SK-N-SH treated with all-trans-retinoic acid at 6 μM for 48 hours (cell line): ENCODE results near the gene PRSS2.

Source experiments
- ATAC-seq: fragments of 200-7000 bp; cut with Tn5 transposase; 3 replicates; pipeline ENCODE4 v1.9.1; 2020; ENCODE audit warnings: mild to moderate bottlenecking, moderate library complexity
- BACH2 ChIP-seq: fragments of 250-450 bp; sonication (Bioruptor Pico); IDR thresholded peaks from 2 replicates; pipeline ENCODE4 v1.9.0; 2021; ENCODE audit warnings: mild to moderate bottlenecking, borderline replicate concordance
- CREB5 ChIP-seq: fragments of 250-450 bp; sonication (Bioruptor Pico); IDR thresholded peaks from 2 replicates; pipeline ENCODE4 v1.5.1; 2020; ENCODE audit warnings: low read depth, mild to moderate bottlenecking, moderate library complexity
- CSDC2 ChIP-seq: fragments of 250-450 bp; sonication (Bioruptor Pico); IDR thresholded peaks from 2 replicates; pipeline ENCODE4 v1.5.0; 2020; ENCODE audit warnings: mild to moderate bottlenecking, moderate library complexity
- ESRRG ChIP-seq: fragments of 250-450 bp; sonication (Bioruptor Pico); IDR thresholded peaks from 2 replicates; pipeline ENCODE4 v1.6.1; 2021; ENCODE audit warnings: mild to moderate bottlenecking
- GLIS3 ChIP-seq: fragments of 250-450 bp; sonication (Bioruptor Pico); IDR thresholded peaks from 2 replicates; pipeline ENCODE4 v1.5.0; 2020; ENCODE audit warnings: mild to moderate bottlenecking, moderate library complexity
- ISL1 ChIP-seq: fragments of 250-450 bp; sonication (Bioruptor Pico); IDR thresholded peaks from 2 replicates; pipeline ENCODE4 v2.1.2; 2022; ENCODE audit warnings: mild to moderate bottlenecking, moderate library complexity
- PATZ1 ChIP-seq: fragments of 250-450 bp; sonication (Bioruptor Pico); IDR thresholded peaks from 2 replicates; pipeline ENCODE4 v1.8.0; 2020; ENCODE audit warnings: mild to moderate bottlenecking, moderate library complexity, borderline replicate concordance
- POU6F1 ChIP-seq: fragments of 250-450 bp; sonication (Bioruptor Pico); IDR thresholded peaks from 2 replicates; pipeline ENCODE4 v1.8.0; 2021; ENCODE audit warnings: low read depth, mild to moderate bottlenecking, moderate library complexity, borderline replicate concordance
- PPARA ChIP-seq: fragments of 250-450 bp; sonication (Bioruptor Pico); IDR thresholded peaks from 2 replicates; pipeline ENCODE4 v1.5.0; 2020; ENCODE audit warnings: mild to moderate bottlenecking, borderline replicate concordance
- RARB ChIP-seq: fragments of 250-450 bp; sonication (Bioruptor Pico); IDR thresholded peaks from 2 replicates; pipeline ENCODE4 v1.8.0; 2021; ENCODE audit warnings: mild to moderate bottlenecking, moderate library complexity
- SNAI2 ChIP-seq: fragments of 250-450 bp; sonication (Bioruptor Pico); IDR thresholded peaks from 2 replicates; pipeline ENCODE4 v1.5.0; 2020; ENCODE audit warnings: mild to moderate bottlenecking, moderate library complexity
- TCF4 ChIP-seq: fragments of 250-450 bp; sonication (Bioruptor Pico); IDR thresholded peaks from 2 replicates; pipeline ENCODE4 v1.8.0; 2021; ENCODE audit warnings: mild to moderate bottlenecking, moderate library complexity, borderline replicate concordance
- TOX ChIP-seq: fragments of 250-450 bp; sonication (Bioruptor Pico); IDR thresholded peaks from 2 replicates; pipeline ENCODE4 v1.8.0; 2021; ENCODE audit warnings: mild to moderate bottlenecking, moderate library complexity, borderline replicate concordance
- ZC3H10 ChIP-seq: fragments of 250-450 bp; sonication (Bioruptor Pico); IDR thresholded peaks from 2 replicates; pipeline ENCODE4 v1.5.1; 2021; ENCODE audit warnings: mild to moderate bottlenecking, moderate library complexity
- ZFP3 ChIP-seq: fragments of 250-450 bp; sonication (Bioruptor Pico); IDR thresholded peaks from 2 replicates; pipeline ENCODE4 v1.5.0; 2020; ENCODE audit warnings: mild to moderate bottlenecking, moderate library complexity
- ZFP30 ChIP-seq: fragments of 450-650 bp; formaldehyde crosslinking; IDR thresholded peaks from 2 replicates; pipeline ENCODE4 v1.5.0; 2022; ENCODE audit warnings: mild to moderate bottlenecking, moderate library complexity
- ZNF70 ChIP-seq: fragments of 450-650 bp; formaldehyde crosslinking; IDR thresholded peaks from 2 replicates; pipeline ENCODE4 v1.5.0; 2020; ENCODE audit warnings: mild to moderate bottlenecking, moderate library complexity
- ZNF8 ChIP-seq: fragments of 450-650 bp; formaldehyde crosslinking; IDR thresholded peaks from 2 replicates; pipeline ENCODE4 v1.5.0; 2020; ENCODE audit warnings: mild to moderate bottlenecking, moderate library complexity
- TF ChIP-seq, protein P1 (sequence below): fragments of 250-450 bp; sonication (Bioruptor Pico); IDR thresholded peaks from 2 replicates; pipeline ENCODE4 v1.5.0; 2020; ENCODE audit warnings: mild to moderate bottlenecking, moderate library complexity
- TF ChIP-seq, protein P2 (sequence below): fragments of 250-450 bp; sonication (Bioruptor Pico); IDR thresholded peaks from 2 replicates; pipeline ENCODE4 v1.5.1; 2021; ENCODE audit warnings: mild to moderate bottlenecking, moderate library complexity

The PRSS2 gene

GRCh38 chr7:142770661-142771352 is at the start of gene PRSS2:
TSS of gene PRSS2 (plus strand) at chr7:142770970. CDS start at chr7:142770983, 13 bp downstream.
- no peak for TF ChIP-seq ISL1
- no peak for TF ChIP-seq PPARA (CRISPR knock-in tag)
- no peak for TF ChIP-seq SNAI2 (CRISPR knock-in tag)
- no peak for TF ChIP-seq RARB (CRISPR knock-in tag)
- TF ChIP-seq GLIS3 (CRISPR knock-in tag): no peak
- TF ChIP-seq ESRRG: no peak
- TF ChIP-seq, protein P1, sequence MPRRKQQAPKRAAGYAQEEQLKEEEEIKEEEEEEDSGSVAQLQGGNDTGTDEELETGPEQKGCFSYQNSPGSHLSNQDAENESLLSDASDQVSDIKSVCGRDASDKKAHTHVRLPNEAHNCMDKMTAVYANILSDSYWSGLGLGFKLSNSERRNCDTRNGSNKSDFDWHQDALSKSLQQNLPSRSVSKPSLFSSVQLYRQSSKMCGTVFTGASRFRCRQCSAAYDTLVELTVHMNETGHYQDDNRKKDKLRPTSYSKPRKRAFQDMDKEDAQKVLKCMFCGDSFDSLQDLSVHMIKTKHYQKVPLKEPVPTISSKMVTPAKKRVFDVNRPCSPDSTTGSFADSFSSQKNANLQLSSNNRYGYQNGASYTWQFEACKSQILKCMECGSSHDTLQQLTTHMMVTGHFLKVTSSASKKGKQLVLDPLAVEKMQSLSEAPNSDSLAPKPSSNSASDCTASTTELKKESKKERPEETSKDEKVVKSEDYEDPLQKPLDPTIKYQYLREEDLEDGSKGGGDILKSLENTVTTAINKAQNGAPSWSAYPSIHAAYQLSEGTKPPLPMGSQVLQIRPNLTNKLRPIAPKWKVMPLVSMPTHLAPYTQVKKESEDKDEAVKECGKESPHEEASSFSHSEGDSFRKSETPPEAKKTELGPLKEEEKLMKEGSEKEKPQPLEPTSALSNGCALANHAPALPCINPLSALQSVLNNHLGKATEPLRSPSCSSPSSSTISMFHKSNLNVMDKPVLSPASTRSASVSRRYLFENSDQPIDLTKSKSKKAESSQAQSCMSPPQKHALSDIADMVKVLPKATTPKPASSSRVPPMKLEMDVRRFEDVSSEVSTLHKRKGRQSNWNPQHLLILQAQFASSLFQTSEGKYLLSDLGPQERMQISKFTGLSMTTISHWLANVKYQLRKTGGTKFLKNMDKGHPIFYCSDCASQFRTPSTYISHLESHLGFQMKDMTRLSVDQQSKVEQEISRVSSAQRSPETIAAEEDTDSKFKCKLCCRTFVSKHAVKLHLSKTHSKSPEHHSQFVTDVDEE (CRISPR knock-in tag): no peak
- TF ChIP-seq BACH2: no peak
- TF ChIP-seq TOX (CRISPR knock-in tag): no peak
- no peak for TF ChIP-seq ZC3H10 (CRISPR knock-in tag)
- no peak for TF ChIP-seq TCF4 (CRISPR knock-in tag)
- no peak for TF ChIP-seq POU6F1 (CRISPR knock-in tag)
- TF ChIP-seq, protein P2, sequence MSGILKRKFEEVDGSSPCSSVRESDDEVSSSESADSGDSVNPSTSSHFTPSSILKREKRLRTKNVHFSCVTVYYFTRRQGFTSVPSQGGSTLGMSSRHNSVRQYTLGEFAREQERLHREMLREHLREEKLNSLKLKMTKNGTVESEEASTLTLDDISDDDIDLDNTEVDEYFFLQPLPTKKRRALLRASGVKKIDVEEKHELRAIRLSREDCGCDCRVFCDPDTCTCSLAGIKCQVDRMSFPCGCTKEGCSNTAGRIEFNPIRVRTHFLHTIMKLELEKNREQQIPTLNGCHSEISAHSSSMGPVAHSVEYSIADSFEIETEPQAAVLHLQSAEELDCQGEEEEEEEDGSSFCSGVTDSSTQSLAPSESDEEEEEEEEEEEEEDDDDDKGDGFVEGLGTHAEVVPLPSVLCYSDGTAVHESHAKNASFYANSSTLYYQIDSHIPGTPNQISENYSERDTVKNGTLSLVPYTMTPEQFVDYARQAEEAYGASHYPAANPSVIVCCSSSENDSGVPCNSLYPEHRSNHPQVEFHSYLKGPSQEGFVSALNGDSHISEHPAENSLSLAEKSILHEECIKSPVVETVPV: no peak
- TF ChIP-seq CREB5 (CRISPR knock-in tag): no peak
- TF ChIP-seq ZNF8 (CRISPR knock-in tag): no peak
- ATAC-seq: no peak

GRCh38 chr7:142720986-142721385 is 49.8 kb upstream of the PRSS2 start:
- TF ChIP-seq RARB (CRISPR knock-in tag): no peak
- no peak for TF ChIP-seq ZNF8 (CRISPR knock-in tag)
- ATAC-seq: no peak

DNA sequence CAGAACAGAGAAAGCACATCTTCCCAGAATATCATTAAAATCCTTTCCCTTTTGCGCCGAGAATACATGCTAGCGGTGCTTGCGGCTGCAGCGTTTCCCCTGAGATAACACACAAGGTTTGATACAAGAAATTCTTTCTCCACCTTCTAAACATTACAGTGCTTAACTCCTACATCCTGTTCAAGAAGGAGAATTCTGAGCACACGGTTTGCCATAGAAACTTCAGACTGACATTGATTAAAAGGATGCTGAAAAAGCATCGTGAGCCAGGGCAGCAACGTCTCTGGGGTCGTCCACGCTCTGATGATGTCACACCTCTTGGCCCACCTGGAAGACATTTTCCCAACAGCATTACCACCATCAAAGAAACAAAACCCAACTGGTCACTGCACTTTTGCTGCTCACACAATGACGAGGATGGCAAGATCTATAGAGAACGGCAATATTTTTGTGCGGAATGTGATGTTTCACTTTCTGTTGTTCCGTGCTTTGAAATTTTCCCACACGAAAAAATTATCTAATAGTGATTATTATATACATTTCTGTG is 48.4 kb upstream of the PRSS2 start:
- TF ChIP-seq CSDC2 (no peak), ZFP3 (CRISPR knock-in tag) (no peak), ZFP30 (CRISPR knock-in tag) (no peak), PPARA (CRISPR knock-in tag) (no peak), ZNF8 (CRISPR knock-in tag) (no peak), POU6F1 (CRISPR knock-in tag) (no peak), TCF4 (CRISPR knock-in tag) (no peak), ZNF70 (CRISPR knock-in tag) (no peak), PATZ1 (CRISPR knock-in tag) (no peak), TOX (CRISPR knock-in tag) (no peak)
- no peak for ATAC-seq
